HG02623 (cell line): ENCODE measurements around the gene TMEM225B.
"Not testable (repeated sequence)": the region's sequence is repeated elsewhere in the genome, so short reads cannot be mapped to it uniquely, and the experiment has no call there.

ENCODE experiments used
- ATAC-seq: cut with Tn5 transposase; IDR thresholded peaks from one replicate; pipeline ENCODE4 v1.9.1; 2021; ENCODE audit warnings: moderate library complexity; ENCODE audit not compliant: unreplicated experiment

TMEM225B gene

GRCh38 chr7:99623091-99623693 is 25.1 kb downstream of the TMEM225B start:
- no peak for ATAC-seq

GRCh38 chr7:99623702-99624447 is 25.8 kb downstream of the TMEM225B start:
- ATAC-seq: no peak

- ATAC-seq: no peak
Observed at GRCh38 chr7:99624484-99624883, 26.4 kb downstream of the TMEM225B start.

GRCh38 chr7:99625321-99625720 is 27.3 kb downstream of the TMEM225B start:
- ATAC-seq: no peak

- no peak for ATAC-seq
Observed at GRCh38 chr7:99625961-99626360, 27.9 kb downstream of the TMEM225B start.

- ATAC-seq: no peak
Observed at GRCh38 chr7:99626661-99627060, 28.6 kb downstream of the TMEM225B start.

- ATAC-seq: no peak
Observed at GRCh38 chr7:99627513-99627912, 29.4 kb downstream of the TMEM225B start.

GRCh38 chr7:99628471-99629465 is 30.7 kb downstream of the TMEM225B start:
- ATAC-seq: no peak

GRCh38 chr7:99629643-99630042 is 31.6 kb downstream of the TMEM225B start:
- ATAC-seq: no peak

GRCh38 chr7:99631295-99632109 is 33.4 kb downstream of the TMEM225B start:
- no peak for ATAC-seq

GRCh38 chr7:99637414-99637813 is 39.3 kb downstream of the TMEM225B start:
- ATAC-seq: not testable (repeated sequence)

- ATAC-seq: no peak
Observed at GRCh38 chr7:99638731-99639130, 40.7 kb downstream of the TMEM225B start.

GRCh38 chr7:99639267-99639666 is 41.2 kb downstream of the TMEM225B start:
- ATAC-seq: no peak

- ATAC-seq: no peak
Observed at GRCh38 chr7:99642027-99642426, 44.0 kb downstream of the TMEM225B start.

GRCh38 chr7:99643464-99643863 is 45.4 kb downstream of the TMEM225B start:
- no peak for ATAC-seq

GRCh38 chr7:99644431-99644830 is 46.4 kb downstream of the TMEM225B start:
- ATAC-seq: no peak

- ATAC-seq: no peak
Observed at GRCh38 chr7:99645590-99645989, 47.5 kb downstream of the TMEM225B start.

- no peak for ATAC-seq
Observed at GRCh38 chr7:99648843-99649242, 50.8 kb downstream of the TMEM225B start.

- no peak for ATAC-seq
Observed at GRCh38 chr7:99651290-99651689, 53.2 kb downstream of the TMEM225B start.

GRCh38 chr7:99652671-99653070 is 54.6 kb downstream of the TMEM225B start:
- ATAC-seq: no peak

GRCh38 chr7:99653269-99653668 is 55.2 kb downstream of the TMEM225B start:
- not testable (repeated sequence) for ATAC-seq
